Right lung (tissue), 10 donors: ENCODE measurements around the gene ZNF280B. TPM values are rescaled to one million over a fixed set of nuclear protein-coding genes. Genes with fewer than 3 reads are reported as not detected.

ENCODE experiments used
- DNase-seq, 2 donors: peaks; one replicate each; pipeline ENCODE4 v3.0.0-alpha.2; 2013
- long read RNA-seq, 8 donors: transcript quantifications; one replicate each; lab custom pipeline, GENCODE V29; 2026
- polyA plus RNA-seq, 5 donors: library from polyadenylated mRNA; unstranded; fragments of 120-200 nt; gene quantifications; one replicate each; pipeline versions ENCODE4 v1.2.1 to v1.2.3, GENCODE V29; 2013; ENCODE audit warnings: inconsistent platforms in 1 of 5, low replicate concordance in 1 of 5; ENCODE audit not compliant: insufficient read length in 5 of 5, insufficient read depth in 1 of 5

The ZNF280B gene
- polyA plus RNA-seq, result 1 to 10 TPM; 3.3 to 4.8 (median 3.8) TPM
- long read RNA-seq, donor 1, partial matches to known transcripts, result 0 of 1 reads
- long read RNA-seq, donor 1, other reads (novel, unspliced or antisense), result 0 of 1 reads
- long read RNA-seq, donor 2, full-length matches to known transcripts, result 2 of 2 reads
- long read RNA-seq, donor 2, partial matches to known transcripts, result 0 of 2 reads
- long read RNA-seq, donor 2, other reads (novel, unspliced or antisense), result 0 of 2 reads
- long read RNA-seq, donor 3, full-length matches to known transcripts, result 2 of 2 reads
- long read RNA-seq, donor 3, partial matches to known transcripts, result 0 of 2 reads
- long read RNA-seq, donor 3, other reads (novel, unspliced or antisense), result 0 of 2 reads
- long read RNA-seq, donor 4, result 0 reads
- long read RNA-seq, donor 5, full-length matches to known transcripts, result 2 of 2 reads
- long read RNA-seq, donor 5, partial matches to known transcripts, result 0 of 2 reads
- long read RNA-seq, donor 5, other reads (novel, unspliced or antisense), result 0 of 2 reads
- long read RNA-seq, donor 6, full-length matches to known transcripts, result 1 of 1 reads
- long read RNA-seq, donor 6, partial matches to known transcripts, result 0 of 1 reads
- long read RNA-seq, donor 6, other reads (novel, unspliced or antisense), result 0 of 1 reads
- long read RNA-seq, donor 7, result 0 reads
- long read RNA-seq, donor 8, result 0 reads

GRCh38 chr22:22508274-22509176, at the start of gene ZNF280B:
Gene ZNF280B (minus strand): TSS chr22:22508742. CDS start chr22:22489398, 19,344 bp downstream.
- peak; percentile 62 to 68 for DNase-seq

- no peak for DNase-seq
These were observed 48.7 kb upstream of the ZNF280B start for GRCh38 chr22:22556995-22557925.

GRCh38 chr22:22556578-22556977, 48.0 kb upstream of the ZNF280B start:
- DNase-seq, result no peak

GRCh38 chr22:22555596-22555995, 47.1 kb upstream of the ZNF280B start:
- DNase-seq, result no peak

- no peak for DNase-seq
These were observed 46.2 kb upstream of the ZNF280B start for GRCh38 chr22:22554587-22555284.

GRCh38 chr22:22553735-22554586, 45.4 kb upstream of the ZNF280B start:
- DNase-seq, result no peak

- DNase-seq, result no peak
These were observed 44.6 kb upstream of the ZNF280B start for GRCh38 chr22:22553141-22553540.

- no peak for DNase-seq
These were observed 44.1 kb upstream of the ZNF280B start for GRCh38 chr22:22552630-22553029.

GRCh38 chr22:22550789-22551434, 42.4 kb upstream of the ZNF280B start:
- DNase-seq, result no peak

- no peak for DNase-seq
These were observed 40.4 kb upstream of the ZNF280B start for GRCh38 chr22:22548910-22549309.

GRCh38 chr22:22548317-22548716, 39.8 kb upstream of the ZNF280B start:
- no peak for DNase-seq

- DNase-seq, result no peak
These were observed 39.3 kb upstream of the ZNF280B start for GRCh38 chr22:22547692-22548300.

- no peak for DNase-seq
These were observed 38.7 kb upstream of the ZNF280B start for GRCh38 chr22:22547226-22547625.

GRCh38 chr22:22546490-22546889, 37.9 kb upstream of the ZNF280B start:
- DNase-seq, result no peak

GRCh38 chr22:22545084-22545483, 36.5 kb upstream of the ZNF280B start:
- no peak for DNase-seq

GRCh38 chr22:22538226-22538989, 29.9 kb upstream of the ZNF280B start:
- no peak for DNase-seq

GRCh38 chr22:22536916-22537315, 28.4 kb upstream of the ZNF280B start:
- DNase-seq, result no peak
